ENCODE results near the gene AAMDC.

The AAMDC gene

DNA sequence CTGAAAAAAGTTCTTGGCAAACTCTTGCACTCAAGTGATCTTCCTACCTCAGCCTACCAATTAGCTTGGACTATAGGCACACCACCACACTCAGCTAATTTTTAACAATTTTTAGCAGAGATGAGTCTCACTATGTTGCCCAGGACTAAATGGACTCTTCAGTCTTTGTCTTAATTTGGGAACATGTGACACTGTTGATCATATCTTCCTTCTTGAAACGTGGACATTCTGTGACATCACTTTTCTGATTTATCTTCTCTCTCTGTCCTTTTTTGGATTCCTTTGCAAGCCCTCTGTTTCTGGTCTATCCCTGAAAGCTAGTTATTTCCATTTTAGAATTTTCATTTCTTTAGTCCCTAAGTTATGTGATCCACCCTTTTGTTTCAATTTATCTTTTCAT, 42.4 kb upstream of the AAMDC start:
- TF ChIP-seq, protein P1, sequence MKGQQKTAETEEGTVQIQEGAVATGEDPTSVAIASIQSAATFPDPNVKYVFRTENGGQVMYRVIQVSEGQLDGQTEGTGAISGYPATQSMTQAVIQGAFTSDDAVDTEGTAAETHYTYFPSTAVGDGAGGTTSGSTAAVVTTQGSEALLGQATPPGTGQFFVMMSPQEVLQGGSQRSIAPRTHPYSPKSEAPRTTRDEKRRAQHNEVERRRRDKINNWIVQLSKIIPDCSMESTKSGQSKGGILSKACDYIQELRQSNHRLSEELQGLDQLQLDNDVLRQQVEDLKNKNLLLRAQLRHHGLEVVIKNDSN (IDR thresholded peaks at IDR 0.05) = no peak
- no peak for TF ChIP-seq EGR1 (IDR thresholded peaks at IDR 0.05)
- no peak for TF ChIP-seq RAD21 (IDR thresholded peaks at IDR 0.05; ENCODE audit: low read depth)
- TF ChIP-seq, protein P2, sequence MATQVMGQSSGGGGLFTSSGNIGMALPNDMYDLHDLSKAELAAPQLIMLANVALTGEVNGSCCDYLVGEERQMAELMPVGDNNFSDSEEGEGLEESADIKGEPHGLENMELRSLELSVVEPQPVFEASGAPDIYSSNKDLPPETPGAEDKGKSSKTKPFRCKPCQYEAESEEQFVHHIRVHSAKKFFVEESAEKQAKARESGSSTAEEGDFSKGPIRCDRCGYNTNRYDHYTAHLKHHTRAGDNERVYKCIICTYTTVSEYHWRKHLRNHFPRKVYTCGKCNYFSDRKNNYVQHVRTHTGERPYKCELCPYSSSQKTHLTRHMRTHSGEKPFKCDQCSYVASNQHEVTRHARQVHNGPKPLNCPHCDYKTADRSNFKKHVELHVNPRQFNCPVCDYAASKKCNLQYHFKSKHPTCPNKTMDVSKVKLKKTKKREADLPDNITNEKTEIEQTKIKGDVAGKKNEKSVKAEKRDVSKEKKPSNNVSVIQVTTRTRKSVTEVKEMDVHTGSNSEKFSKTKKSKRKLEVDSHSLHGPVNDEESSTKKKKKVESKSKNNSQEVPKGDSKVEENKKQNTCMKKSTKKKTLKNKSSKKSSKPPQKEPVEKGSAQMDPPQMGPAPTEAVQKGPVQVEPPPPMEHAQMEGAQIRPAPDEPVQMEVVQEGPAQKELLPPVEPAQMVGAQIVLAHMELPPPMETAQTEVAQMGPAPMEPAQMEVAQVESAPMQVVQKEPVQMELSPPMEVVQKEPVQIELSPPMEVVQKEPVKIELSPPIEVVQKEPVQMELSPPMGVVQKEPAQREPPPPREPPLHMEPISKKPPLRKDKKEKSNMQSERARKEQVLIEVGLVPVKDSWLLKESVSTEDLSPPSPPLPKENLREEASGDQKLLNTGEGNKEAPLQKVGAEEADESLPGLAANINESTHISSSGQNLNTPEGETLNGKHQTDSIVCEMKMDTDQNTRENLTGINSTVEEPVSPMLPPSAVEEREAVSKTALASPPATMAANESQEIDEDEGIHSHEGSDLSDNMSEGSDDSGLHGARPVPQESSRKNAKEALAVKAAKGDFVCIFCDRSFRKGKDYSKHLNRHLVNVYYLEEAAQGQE (IDR thresholded peaks at IDR 0.05; ENCODE audit: low read depth) = no peak
- TF ChIP-seq CEBPB (IDR thresholded peaks at IDR 0.05) = no peak
- no peak for TF ChIP-seq TEAD4 (IDR thresholded peaks at IDR 0.05)
- TF ChIP-seq TCF12 (IDR thresholded peaks at IDR 0.05; ENCODE audit: low read depth) = no peak
- TF ChIP-seq FOXM1 (IDR thresholded peaks at IDR 0.05; ENCODE audit: borderline replicate concordance, low read depth) = no peak
- TF ChIP-seq CREB1 (IDR thresholded peaks at IDR 0.05; ENCODE audit: low read depth) = no peak
- no peak for TF ChIP-seq ZBTB7A (IDR thresholded peaks at IDR 0.05; ENCODE audit: low read depth)
- no peak for TF ChIP-seq EP300 (IDR thresholded peaks at IDR 0.05; ENCODE audit: borderline replicate concordance)

DNA sequence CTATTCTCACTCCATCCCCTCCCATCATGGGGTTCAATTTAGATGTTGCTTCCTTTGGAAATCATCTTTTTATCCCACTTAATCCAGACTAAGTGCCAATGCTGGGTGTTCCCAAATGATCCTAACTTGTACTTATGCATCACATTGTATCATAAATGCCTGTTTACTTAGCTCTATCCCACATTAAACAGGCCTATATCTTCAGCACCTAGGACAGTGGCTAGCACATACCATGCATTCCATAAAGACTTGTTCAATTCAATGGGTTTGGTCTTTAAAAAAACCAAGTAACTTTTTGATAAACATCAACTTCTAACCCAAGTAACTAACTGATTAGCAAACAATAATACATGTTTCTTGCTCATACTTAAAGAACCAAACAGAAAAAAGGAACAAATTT, 41.0 kb upstream of the AAMDC start:
- TF ChIP-seq TEAD4 (IDR thresholded peaks at IDR 0.05) (peak; percentile 100), CREB1 (IDR thresholded peaks at IDR 0.05; ENCODE audit: low read depth) (no peak)
- TF ChIP-seq, protein P2 (IDR thresholded peaks at IDR 0.05; ENCODE audit: low read depth) = peak; percentile 98

DNA sequence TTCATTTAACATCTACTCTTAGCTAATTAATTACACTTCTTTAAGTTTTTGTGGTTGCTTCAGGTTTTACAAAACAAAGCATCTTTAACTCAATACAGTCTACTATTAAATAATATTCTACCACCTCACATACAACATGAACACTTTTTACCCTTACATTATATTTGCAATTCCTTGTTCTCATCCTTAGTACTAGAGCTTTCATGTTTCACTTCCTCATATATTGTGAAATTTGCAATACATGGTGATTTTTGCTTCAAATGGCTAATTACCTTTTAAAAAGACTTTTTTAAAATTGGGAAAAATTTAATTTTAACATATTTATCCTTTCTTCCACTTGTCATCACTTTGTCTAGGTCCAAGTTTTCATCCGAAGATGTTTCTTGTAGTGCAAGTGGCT, 37.9 kb upstream of the AAMDC start:
- TF ChIP-seq TEAD4 (IDR thresholded peaks at IDR 0.05) (no peak), ZBTB7A (IDR thresholded peaks at IDR 0.05; ENCODE audit: low read depth) (no peak), CEBPB (IDR thresholded peaks at IDR 0.05) (no peak), TAF1 (IDR thresholded peaks at IDR 0.05; ENCODE audit: low read depth) (no peak), EGR1 (IDR thresholded peaks at IDR 0.05) (no peak), CREB1 (IDR thresholded peaks at IDR 0.05; ENCODE audit: low read depth) (no peak), YY1 (IDR thresholded peaks at IDR 0.05; ENCODE audit: low read depth) (no peak), FOXM1 (IDR thresholded peaks at IDR 0.05; ENCODE audit: borderline replicate concordance, low read depth) (no peak)
- TF ChIP-seq, protein P3, sequence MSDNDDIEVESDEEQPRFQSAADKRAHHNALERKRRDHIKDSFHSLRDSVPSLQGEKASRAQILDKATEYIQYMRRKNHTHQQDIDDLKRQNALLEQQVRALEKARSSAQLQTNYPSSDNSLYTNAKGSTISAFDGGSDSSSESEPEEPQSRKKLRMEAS (IDR thresholded peaks at IDR 0.05) = no peak
- TF ChIP-seq, protein P2 (IDR thresholded peaks at IDR 0.05; ENCODE audit: low read depth) = no peak
- TF ChIP-seq, protein P1 (IDR thresholded peaks at IDR 0.05) = no peak

DNA sequence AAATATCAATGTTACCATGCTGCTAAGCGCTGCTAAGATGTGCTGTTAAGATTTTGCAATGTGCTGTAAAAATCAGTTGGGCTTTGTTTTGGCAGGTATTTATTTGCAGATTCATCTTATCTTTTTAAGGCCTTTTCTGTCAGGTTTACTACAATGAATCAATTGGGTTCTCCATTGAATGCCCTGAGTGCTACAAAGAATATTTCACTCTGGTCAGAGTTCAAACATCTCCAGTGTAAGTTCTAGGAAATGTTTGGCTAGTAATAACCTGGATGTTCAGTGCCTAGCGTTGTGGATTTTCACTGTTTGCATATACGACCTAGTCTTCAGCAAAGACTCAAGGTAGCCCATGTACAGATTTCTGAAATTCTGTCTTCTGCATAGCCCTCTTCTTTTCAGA, 36.4 kb upstream of the AAMDC start:
- TF ChIP-seq ZBTB7A (IDR thresholded peaks at IDR 0.05; ENCODE audit: low read depth) (no peak), NFIC (IDR thresholded peaks at IDR 0.05) (no peak), TCF12 (IDR thresholded peaks at IDR 0.05; ENCODE audit: low read depth) (no peak), TAF1 (IDR thresholded peaks at IDR 0.05; ENCODE audit: low read depth) (no peak), EP300 (IDR thresholded peaks at IDR 0.05; ENCODE audit: borderline replicate concordance) (no peak), CEBPB (IDR thresholded peaks at IDR 0.05) (no peak)
- TF ChIP-seq, protein P1 (IDR thresholded peaks at IDR 0.05) = no peak
- TF ChIP-seq, protein P3 (IDR thresholded peaks at IDR 0.05) = no peak
- TF ChIP-seq, protein P2 (IDR thresholded peaks at IDR 0.05; ENCODE audit: low read depth) = no peak
